Bladder microvascular endothelial cell (primary cell): ENCODE data around the gene IL12A. TPM values are rescaled to one million over a fixed set of nuclear protein-coding genes. Genes with fewer than 3 reads are reported as not detected.

Experiments
- total RNA-seq: library from RNA; depleted of rRNA; stranded (reverse); fragments of >200 nt; gene quantifications from 2 replicates; pipeline ENCODE4 v1.2.3, GENCODE V29; 2014

Gene IL12A
- 0.76 and 0.81 TPM in 2 replicates for total RNA-seq

DNA sequence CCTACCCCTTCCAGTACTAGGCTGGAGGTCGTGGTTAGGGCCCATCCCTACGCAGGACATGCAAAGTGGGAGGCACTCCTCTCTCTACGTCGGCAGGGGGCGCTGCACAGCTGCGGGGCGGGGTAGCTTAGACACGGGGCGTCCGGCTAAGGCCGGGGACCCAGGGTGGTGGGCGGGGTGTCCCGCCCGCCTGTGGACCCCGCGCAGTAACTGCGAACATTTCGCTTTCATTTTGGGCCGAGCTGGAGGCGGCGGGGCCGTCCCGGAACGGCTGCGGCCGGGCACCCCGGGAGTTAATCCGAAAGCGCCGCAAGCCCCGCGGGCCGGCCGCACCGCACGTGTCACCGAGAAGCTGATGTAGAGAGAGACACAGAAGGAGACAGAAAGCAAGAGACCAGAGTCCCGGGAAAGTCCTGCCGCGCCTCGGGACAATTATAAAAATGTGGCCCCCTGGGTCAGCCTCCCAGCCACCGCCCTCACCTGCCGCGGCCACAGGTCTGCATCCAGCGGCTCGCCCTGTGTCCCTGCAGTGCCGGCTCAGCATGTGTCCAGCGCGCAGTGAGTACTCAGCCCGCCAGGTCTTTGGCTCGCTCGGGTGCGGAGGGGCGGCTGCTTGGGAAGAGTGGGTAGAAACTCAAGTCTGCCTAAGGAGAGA lies at the start of gene IL12A:
Gene IL12A, plus strand, starts transcription at position 219 of the 655 bp plus-strand sequence.

Other genes starting within 250 kb of the IL12A start
- 20.1 and 26.2 TPM in 2 replicates for gene SCHIP1, start 149.0 kb upstream of the IL12A start, total RNA-seq
- not detected in 2 replicates for gene C3orf80, start 236.6 kb downstream of the IL12A start, total RNA-seq